ENCODE data around the gene MIF4GD.

MIF4GD gene

GRCh38 chr17:75232786-75233185, 38.2 kb downstream of the MIF4GD start:
- DNase-seq (ENCODE audit: low read depth): no peak

- no peak for DNase-seq (ENCODE audit: low read depth)
Measured at GRCh38 chr17:75231741-75232464, 39.1 kb downstream of the MIF4GD start.

- DNase-seq (ENCODE audit: low read depth): no peak
Measured at GRCh38 chr17:75231071-75231470, 40.0 kb downstream of the MIF4GD start.

- no peak for DNase-seq (ENCODE audit: low read depth)
Measured at GRCh38 chr17:75228847-75229246, 42.2 kb downstream of the MIF4GD start.

- no peak for DNase-seq (ENCODE audit: low read depth)
Measured at GRCh38 chr17:75228305-75228704, 42.7 kb downstream of the MIF4GD start.

- DNase-seq (ENCODE audit: low read depth): no peak
Measured at GRCh38 chr17:75227729-75228128, 43.3 kb downstream of the MIF4GD start.

- no peak for DNase-seq (ENCODE audit: low read depth)
Measured at GRCh38 chr17:75225016-75225415, 46.0 kb downstream of the MIF4GD start.

- no peak for DNase-seq (ENCODE audit: low read depth)
Measured at GRCh38 chr17:75219815-75220214, 51.2 kb downstream of the MIF4GD start.

- DNase-seq (ENCODE audit: low read depth): no peak
Measured at GRCh38 chr17:75218131-75218530, 52.9 kb downstream of the MIF4GD start.

Data from ELR (cell line).